CD14-positive monocyte (primary cell): ENCODE data around the gene PMPCA. TPM values are rescaled to one million over a fixed set of nuclear protein-coding genes. Genes with fewer than 3 reads are reported as not detected.

Source experiments
- DNase-seq, 3 donors: peaks; one replicate each; pipeline ENCODE4 v3.0.0-alpha.2; 2011 to 2022
- H2AFZ ChIP-seq: 2 replicates; pipeline ENCODE4 v1.6.0; 2012; ENCODE audit warnings: mild to moderate bottlenecking, low read depth, low read length, inconsistent platforms; ENCODE audit not compliant: insufficient read depth, poor library complexity, severe bottlenecking
- H3K27ac ChIP-seq, 2 donors: 1 replicate in 1 of 2; 2 replicates in 1 of 2; pipeline ENCODE4 v1.5.1; 2012 to 2013; ENCODE audit warnings: low read length in 2 of 2, control low read depth in 1 of 2, inconsistent platforms in 1 of 2, low read depth in 1 of 2, mild to moderate bottlenecking in 1 of 2
- H3K27me3 ChIP-seq, 2 donors: one replicate each; pipeline versions ENCODE4 v1.6.0 to v1.6.1; 2011 to 2013; ENCODE audit warnings: low read length in 2 of 2; ENCODE audit not compliant: control insufficient read depth in 2 of 2, insufficient read depth in 2 of 2
- H3K36me3 ChIP-seq, 2 donors: replicated peaks in 1 of 2; 1 replicate in 1 of 2; 2 replicates in 1 of 2; pipeline versions ENCODE4 v1.5.1 to v1.6.1; 2012 to 2013; ENCODE audit warnings: low read length in 2 of 2, control low read depth in 1 of 2, inconsistent platforms in 1 of 2, mild to moderate bottlenecking in 1 of 2; ENCODE audit not compliant: insufficient read depth in 2 of 2, control insufficient read depth in 1 of 2
- H3K4me1 ChIP-seq, 2 donors: 1 replicate in 1 of 2; 2 replicates in 1 of 2; pipeline versions ENCODE4 v1.5.1 to v1.6.1; 2012 to 2013; ENCODE audit warnings: low read length in 2 of 2, control low read depth in 1 of 2, inconsistent platforms in 1 of 2, mild to moderate bottlenecking in 1 of 2, moderate library complexity in 1 of 2; ENCODE audit not compliant: insufficient read depth in 2 of 2, control insufficient read depth in 1 of 2
- H3K4me2 ChIP-seq: replicated peaks from 2 replicates; pipeline ENCODE3; 2012; ENCODE audit warnings: low read length, moderate library complexity, mild to moderate bottlenecking; ENCODE audit not compliant: poor library complexity, severe bottlenecking; ENCODE audit errors: extremely low read depth
- H3K4me3 ChIP-seq, 3 experiments: fragments of 200-600 bp in 1 of 3; sonication (generic) in 1 of 3; replicated peaks in 1 of 3; 1 replicate in 2 of 3; 2 replicates in 1 of 3; pipeline ENCODE4 v1.5.1; 2011 to 2013; ENCODE audit warnings: low read length in 3 of 3, mild to moderate bottlenecking in 3 of 3, control low read depth in 2 of 3, low read depth in 2 of 3, inconsistent platforms in 1 of 3, moderate library complexity in 1 of 3
- H3K79me2 ChIP-seq: 2 replicates; pipeline ENCODE4 v1.6.0; 2012; ENCODE audit warnings: mild to moderate bottlenecking, control low read depth, inconsistent platforms, low read length, moderate library complexity; ENCODE audit not compliant: insufficient read depth
- H3K9ac ChIP-seq: 2 replicates; pipeline ENCODE4 v1.6.0; 2017; ENCODE audit warnings: low read length, mild to moderate bottlenecking; ENCODE audit not compliant: insufficient read depth, poor library complexity, severe bottlenecking
- H3K9me3 ChIP-seq, 2 donors: replicated peaks in 1 of 2; 1 replicate in 1 of 2; 2 replicates in 1 of 2; pipeline versions ENCODE4 v1.5.1 to v1.6.1; 2012 to 2013; ENCODE audit warnings: low read length in 2 of 2, control low read depth in 1 of 2; ENCODE audit not compliant: control insufficient read depth in 1 of 2, insufficient read depth in 1 of 2
- H4K20me1 ChIP-seq: 2 replicates; pipeline ENCODE4 v1.6.0; 2012; ENCODE audit warnings: mild to moderate bottlenecking, low read length, control low read depth, moderate library complexity; ENCODE audit not compliant: insufficient read depth
- H3K27ac Mint-ChIP-seq, 7 donors: one replicate each; pipeline ENCODE4 v1.8.0; 2020; ENCODE audit warnings: mild to moderate bottlenecking in 7 of 7, mixed read lengths in 7 of 7, moderate library complexity in 6 of 7, inconsistent platforms in 2 of 7
- H3K27me3 Mint-ChIP-seq, 3 donors: one replicate each; pipeline ENCODE4 v1.8.0; 2021 to 2022; ENCODE audit warnings: low read depth in 3 of 3, mild to moderate bottlenecking in 3 of 3, mixed read lengths in 3 of 3, moderate library complexity in 3 of 3, inconsistent platforms in 1 of 3
- H3K36me3 Mint-ChIP-seq, 2 donors: one replicate each; pipeline ENCODE4 v1.8.0; 2020; ENCODE audit warnings: mixed read lengths in 2 of 2, inconsistent platforms in 1 of 2, mild to moderate bottlenecking in 1 of 2
- H3K4me1 Mint-ChIP-seq: one replicate; pipeline ENCODE4 v1.8.0; 2020; ENCODE audit warnings: mild to moderate bottlenecking, mixed read lengths
- H3K4me3 Mint-ChIP-seq, 2 donors: one replicate each; pipeline ENCODE4 v1.8.0; 2020; ENCODE audit warnings: mild to moderate bottlenecking in 2 of 2, mixed read lengths in 2 of 2, moderate library complexity in 1 of 2
- H3K9me3 Mint-ChIP-seq, 7 donors: one replicate each; pipeline ENCODE4 v1.8.0; 2020 to 2022; ENCODE audit warnings: mixed read lengths in 7 of 7, mild to moderate bottlenecking in 6 of 7, moderate library complexity in 6 of 7, inconsistent platforms in 2 of 7
- CTCF ChIP-seq: fragments of 200-600 bp; IDR thresholded peaks from one replicate; pipeline ENCODE4 v1.8.0; 2022; ENCODE audit warnings: antibody characterized with exemption, mild to moderate bottlenecking
- WGBS: methylation state at CpG from one replicate; pipeline ENCODE4 v1.1.5; 2013; ENCODE audit warnings: missing lambda C conversion rate; ENCODE audit not compliant: insufficient coverage; 5-methylcytosine and 5-hydroxymethylcytosine counted together
- intact Hi-C, 2 donors: fragments of 100-400 bp; cut with micrococcal nuclease; formaldehyde crosslinking; loops; one replicate each; pipeline versions ENCODE4 v1.15.0 to v1.15.1; 2023
- polyA plus RNA-seq, 3 donors: library from polyadenylated mRNA; depleted of rRNA in 1 of 3; unstranded in 2 of 3; stranded (reverse) in 1 of 3; fragments of 300-500 nt in 2 of 3; fragments of >200 nt in 1 of 3; fragmentation: Illumina TruSeq in 2 of 3; gene quantifications; 1 replicate in 2 of 3; 2 replicates in 1 of 3; pipeline ENCODE4 v1.2.3, GENCODE V29; 2012 to 2021

The PMPCA gene
- polyA plus RNA-seq, 3 donors = 23.1 to 58.8 (median 24.9) TPM

DNA sequence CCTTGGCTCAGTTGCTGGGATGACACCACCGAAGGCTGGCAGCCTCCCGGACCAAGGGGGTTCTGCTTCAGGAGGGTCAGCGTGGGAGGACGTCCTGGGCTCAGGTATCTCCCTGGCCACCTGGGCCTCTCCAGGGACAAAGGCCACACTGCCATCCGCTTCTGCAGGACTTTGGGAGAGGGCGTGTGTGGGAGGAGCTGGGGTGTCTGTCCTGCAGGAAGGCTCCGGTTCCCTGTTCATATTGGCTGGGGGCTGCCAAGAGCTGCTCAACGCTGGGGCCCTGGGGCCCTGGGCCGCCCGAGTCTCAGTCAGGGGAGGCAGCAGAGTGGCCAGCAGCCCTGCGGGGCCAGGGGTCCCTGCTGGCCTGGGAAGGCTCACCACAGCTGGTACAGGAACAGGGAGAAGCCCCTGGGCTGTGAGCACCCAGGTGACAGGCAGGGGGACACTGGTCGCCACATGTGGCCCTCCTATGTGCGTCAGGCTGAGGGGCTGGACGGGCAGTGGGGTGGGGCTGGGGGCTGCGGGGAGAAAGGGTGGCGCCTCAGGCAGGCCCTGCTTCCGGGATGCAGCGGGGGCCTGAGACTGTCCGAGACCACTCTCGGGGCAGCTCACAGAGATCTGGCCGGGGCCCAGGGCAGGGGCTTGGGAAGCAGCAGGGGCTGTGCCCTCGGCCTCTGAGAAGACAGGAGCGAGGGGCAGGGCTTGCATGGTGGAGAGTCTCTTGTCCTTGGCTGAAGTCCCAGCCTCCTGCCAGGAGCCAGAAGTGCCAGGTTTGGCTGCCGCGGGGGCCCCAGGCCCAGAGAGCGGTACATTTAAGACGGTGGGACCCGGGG lies 32.1 kb upstream of the PMPCA start:
- Histone ChIP-seq H3K4me1 (peaks cover 24 to 29% of the 10 kb centered on the region in 2 donors), H2AFZ (no peak overlapping the region), H4K20me1 (no peaks in the 10 kb centered on the region), H3K27me3 (no peaks in the 10 kb centered on the region), H3K79me2 (peaks cover under 1% of the 10 kb centered on the region), H3K4me3 (no peak overlapping the region), H3K36me3 (peaks cover 44 to 54% of the 10 kb centered on the region in 2 donors), H3K9ac (no peak overlapping the region), H3K4me2 (no peak overlapping the region), H3K9me3 (no peaks in the 10 kb centered on the region), H3K27ac (no peak overlapping the region)
- TF ChIP-seq CTCF = no peak
- H3K4me1 Mint-ChIP-seq = peaks cover 16% of the 10 kb centered on the region
- H3K9me3 Mint-ChIP-seq = no peaks in the 10 kb centered on the region
- intact Hi-C loops = no loop called here
- no peaks in the 10 kb centered on the region for H3K27me3 Mint-ChIP-seq
- H3K36me3 Mint-ChIP-seq = peaks cover 18 to 44% of the 10 kb centered on the region in 2 donors
- H3K4me3 Mint-ChIP-seq = no peak overlapping the region
- WGBS = 97% methylated on average over 23 of the region's 28 CpGs
- no peak for DNase-seq
- H3K27ac Mint-ChIP-seq = no peak overlapping the region

- no peak overlapping the region for H3K9ac ChIP-seq
These were observed 31.5 kb upstream of the PMPCA start for GRCh38 chr9:136379003-136379287.

More at GRCh38 chr9:136379003-136379287, 31.5 kb upstream of the PMPCA start:
- Mint-ChIP-seq H3K36me3 (peaks cover 23 to 50% of the 10 kb centered on the region in 2 donors), H3K27ac (no peak overlapping the region), H3K4me3 (no peak overlapping the region), H3K27me3 (no peaks in the 10 kb centered on the region), H3K4me1 (peaks cover 13% of the 10 kb centered on the region), H3K9me3 (no peaks in the 10 kb centered on the region)
- no peak overlapping the region for H3K27ac ChIP-seq
- H3K27me3 ChIP-seq = no peaks in the 10 kb centered on the region
- WGBS = 96% methylated on average over 15 of the region's 18 CpGs
- no peak for DNase-seq
- H3K79me2 ChIP-seq = no peaks in the 10 kb centered on the region
- no peak overlapping the region for H3K4me2 ChIP-seq
- H2AFZ ChIP-seq = no peak overlapping the region
- no peaks in the 10 kb centered on the region for H3K9me3 ChIP-seq
- peaks cover 50 to 60% of the 10 kb centered on the region in 2 donors for H3K36me3 ChIP-seq
- no peak overlapping the region for H3K4me3 ChIP-seq
- H3K4me1 ChIP-seq = peaks cover 20 to 23% of the 10 kb centered on the region in 2 donors
- intact Hi-C loops = no loop called here
- no peaks in the 10 kb centered on the region for H4K20me1 ChIP-seq
- no peak for TF ChIP-seq CTCF
